Measurements from ENCODE around the gene ADCY4. TPM values are rescaled to one million over a fixed set of nuclear protein-coding genes. Genes with fewer than 3 reads are reported as not detected.

The ADCY4 gene
- total and polyA plus RNA-seq, 2 of the 13 experiments (the other 11 are each of a cell fraction or from before 2014, with no cell fraction given): 0.03 TPM; not detected in 1

- peak; percentile 86 for TF ChIP-seq ZSCAN25 (CRISPR knock-in tag; IDR thresholded peaks at IDR 0.05)
- TF ChIP-seq SALL2 (CRISPR knock-in tag; IDR thresholded peaks at IDR 0.05): peak; percentile 93
- TF ChIP-seq HNRNPL (IDR thresholded peaks at IDR 0.05; ENCODE audit: low read depth, low read length): 0 out of 2 replicates have a peak, but pooled peaks have one; percentile 74
- peak; percentile 99 for TF ChIP-seq SMAD3 (CRISPR knock-in tag; IDR thresholded peaks at IDR 0.05)
- peak; percentile 98 for TF ChIP-seq PAX8 (CRISPR knock-in tag; IDR thresholded peaks at IDR 0.05; ENCODE audit: borderline replicate concordance)
- peak; percentile 67 for TF ChIP-seq ZNF770 (CRISPR knock-in tag; IDR thresholded peaks at IDR 0.05)
- TF ChIP-seq NBN (conservative IDR thresholded peaks at IDR 0.05): no peak
- peak; percentile 96 for TF ChIP-seq ZNF800 (CRISPR knock-in tag; IDR thresholded peaks at IDR 0.05)
- peak; percentile 75 for TF ChIP-seq ETV6 (CRISPR knock-in tag; conservative IDR thresholded peaks at IDR 0.05)
- TF ChIP-seq KMT2A (CRISPR knock-in tag; IDR thresholded peaks at IDR 0.05): peak; percentile 99
- no peak for TF ChIP-seq SRSF4 (IDR thresholded peaks at IDR 0.05; ENCODE audit: low read depth, low read length, poor library complexity, severe bottlenecking)
- TF ChIP-seq RAD51 (IDR thresholded peaks at IDR 0.05; ENCODE audit: borderline replicate concordance): no peak
- TF ChIP-seq ZNF414 (CRISPR knock-in tag; IDR thresholded peaks at IDR 0.05): peak; percentile 98
- TF ChIP-seq HOXA5 (CRISPR knock-in tag; IDR thresholded peaks at IDR 0.05): peak; percentile 98
- TF ChIP-seq ZBTB39 (CRISPR knock-in tag; IDR thresholded peaks at IDR 0.05): peak; percentile 63; the same call in 1 of the 2 replicates
- TF ChIP-seq DZIP1 (CRISPR knock-in tag; IDR thresholded peaks at IDR 0.05): peak; percentile 96
- peak; percentile 93 for TF ChIP-seq ZNF777 (CRISPR knock-in tag; IDR thresholded peaks at IDR 0.05)
- TF ChIP-seq RBFOX2 (IDR thresholded peaks at IDR 0.05; ENCODE audit: low read depth, low read length): peak; percentile 94
Measured at GRCh38 chr14:24299255-24300191, 35.3 kb downstream of the ADCY4 start, which contains the start of the genes DHRS1 and NOP9 (continued).

All from HepG2 (cell line).